ENCODE results near the gene ATG4B.

DNA sequence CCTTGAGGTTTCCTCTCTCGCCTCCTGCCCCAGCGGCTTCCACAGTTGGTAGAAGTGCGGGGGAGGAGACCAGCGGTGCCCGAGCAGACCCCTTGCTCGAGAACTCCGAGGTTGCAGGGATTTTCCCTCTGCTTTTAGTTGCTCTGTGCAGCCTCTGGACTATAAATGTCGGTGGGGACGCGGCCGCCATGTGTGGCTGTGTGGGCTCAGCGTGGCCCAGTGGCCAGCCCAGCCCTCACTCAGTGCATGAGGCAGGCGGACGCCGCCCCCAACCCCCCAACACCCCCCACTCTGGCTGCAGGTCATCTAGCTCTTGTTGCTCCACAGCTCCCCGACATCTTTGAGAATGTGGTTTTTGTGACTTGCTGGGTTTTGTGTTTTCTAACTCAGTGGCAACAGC lies 81.6 kb downstream of the ATG4B start:
- TF ChIP-seq EZH2 (IDR thresholded peaks at IDR 0.05; ENCODE audit: low read depth, low read length, severe bottlenecking): no peak
- TF ChIP-seq, protein P1, sequence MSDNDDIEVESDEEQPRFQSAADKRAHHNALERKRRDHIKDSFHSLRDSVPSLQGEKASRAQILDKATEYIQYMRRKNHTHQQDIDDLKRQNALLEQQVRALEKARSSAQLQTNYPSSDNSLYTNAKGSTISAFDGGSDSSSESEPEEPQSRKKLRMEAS (IDR thresholded peaks at IDR 0.05): no peak
- TF ChIP-seq, protein P2, sequence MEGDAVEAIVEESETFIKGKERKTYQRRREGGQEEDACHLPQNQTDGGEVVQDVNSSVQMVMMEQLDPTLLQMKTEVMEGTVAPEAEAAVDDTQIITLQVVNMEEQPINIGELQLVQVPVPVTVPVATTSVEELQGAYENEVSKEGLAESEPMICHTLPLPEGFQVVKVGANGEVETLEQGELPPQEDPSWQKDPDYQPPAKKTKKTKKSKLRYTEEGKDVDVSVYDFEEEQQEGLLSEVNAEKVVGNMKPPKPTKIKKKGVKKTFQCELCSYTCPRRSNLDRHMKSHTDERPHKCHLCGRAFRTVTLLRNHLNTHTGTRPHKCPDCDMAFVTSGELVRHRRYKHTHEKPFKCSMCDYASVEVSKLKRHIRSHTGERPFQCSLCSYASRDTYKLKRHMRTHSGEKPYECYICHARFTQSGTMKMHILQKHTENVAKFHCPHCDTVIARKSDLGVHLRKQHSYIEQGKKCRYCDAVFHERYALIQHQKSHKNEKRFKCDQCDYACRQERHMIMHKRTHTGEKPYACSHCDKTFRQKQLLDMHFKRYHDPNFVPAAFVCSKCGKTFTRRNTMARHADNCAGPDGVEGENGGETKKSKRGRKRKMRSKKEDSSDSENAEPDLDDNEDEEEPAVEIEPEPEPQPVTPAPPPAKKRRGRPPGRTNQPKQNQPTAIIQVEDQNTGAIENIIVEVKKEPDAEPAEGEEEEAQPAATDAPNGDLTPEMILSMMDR (IDR thresholded peaks at IDR 0.05; ENCODE audit: control extremely low read depth in 1 of 3, insufficient read depth in 1 of 3, low read depth in 1 of 3, low read length in 3 of 3): no peak
- no peak for TF ChIP-seq RFX5 (IDR thresholded peaks at IDR 0.05; ENCODE audit: borderline replicate concordance, low read depth, low read length)
- TF ChIP-seq POLR2AphosphoS5 (IDR thresholded peaks at IDR 0.05; ENCODE audit: low read depth, low read length): no peak
- no peak for TF ChIP-seq HDAC6 (IDR thresholded peaks at IDR 0.05; ENCODE audit: low read depth, low read length)
- TF ChIP-seq HDAC2 (IDR thresholded peaks at IDR 0.05; ENCODE audit: borderline replicate concordance in 1 of 2, low read depth in 2 of 2, low read length in 2 of 2): no peak
- TF ChIP-seq BCL11A (IDR thresholded peaks at IDR 0.05; ENCODE audit: low read depth in 2 of 2, low read length in 2 of 2): no peak
- no peak for TF ChIP-seq CREB1 (IDR thresholded peaks at IDR 0.05)
- TF ChIP-seq POLR2A (IDR thresholded peaks at IDR 0.05; ENCODE audit: control extremely low read depth in 1 of 2, low read depth in 2 of 2, low read length in 2 of 2): no peak
- TF ChIP-seq JUN (IDR thresholded peaks at IDR 0.05; ENCODE audit: low read depth, low read length): no peak

All from H1 (cell line).